SH-SY5Y (cell line): ENCODE results near the gene CDH16.

ENCODE experiments used
- GATA2 ChIP-seq: IDR thresholded peaks from 2 replicates; pipeline ENCODE4 v1.6.1; 2011; ENCODE audit warnings: mild to moderate bottlenecking, low read depth, low read length
- GATA3 ChIP-seq: IDR thresholded peaks from 2 replicates; pipeline ENCODE4 v1.6.1; 2011; ENCODE audit warnings: low read depth, mild to moderate bottlenecking, low read length, moderate library complexity

DNA sequence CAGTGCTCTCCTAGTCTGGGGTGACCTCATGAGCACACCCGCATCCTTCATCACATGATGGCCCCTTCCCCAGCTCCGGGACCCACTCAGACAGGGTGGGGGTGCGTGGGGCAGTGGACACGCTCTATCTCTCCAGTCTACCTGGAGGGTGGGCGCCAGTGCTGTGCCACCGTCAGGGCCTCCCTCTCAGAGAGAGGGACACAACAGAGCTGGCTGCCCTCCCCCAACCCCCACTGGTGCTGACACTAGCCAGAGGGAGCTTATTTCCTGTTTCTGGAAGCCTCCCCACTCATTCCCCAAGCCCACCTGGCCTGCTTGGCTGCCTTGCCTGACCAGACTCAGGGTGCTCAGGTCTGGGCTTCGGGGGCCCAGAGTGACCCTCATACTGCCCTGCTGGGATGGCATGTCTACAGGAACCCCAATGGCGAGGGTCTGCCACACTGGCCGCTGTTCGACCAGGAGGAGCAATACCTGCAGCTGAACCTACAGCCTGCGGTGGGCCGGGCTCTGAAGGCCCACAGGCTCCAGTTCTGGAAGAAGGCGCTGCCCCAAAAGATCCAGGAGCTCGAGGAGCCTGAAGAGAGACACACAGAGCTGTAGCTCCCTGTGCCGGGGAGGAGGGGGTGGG, 24.9 kb upstream of the CDH16 start:
- no peak for TF ChIP-seq GATA2
- TF ChIP-seq GATA3, result no peak
